Activated CD8-positive, alpha-beta memory T cell treated with anti-CD3 and anti-CD28 coated beads for 24 hours (primary cell): Measurements from ENCODE around the gene GSN.

Experiments
- DNase-seq: peaks from one replicate; pipeline ENCODE4 v3.0.0-alpha.2; 2020

The GSN gene

GRCh38 chr9:121267689-121268597 lies at the start of gene GSN:
Gene GSN (plus strand): TSS chr9:121268162. CDS start chr9:121301972, 33,810 bp downstream.
- DNase-seq = peak; percentile 76

GRCh38 chr9:121218357-121219027 lies 49.5 kb upstream of the GSN start:
- no peak for DNase-seq

GRCh38 chr9:121219530-121219929 lies 48.4 kb upstream of the GSN start:
- no peak for DNase-seq

- no peak for DNase-seq
Measured at GRCh38 chr9:121220996-121221663, 46.8 kb upstream of the GSN start.

- DNase-seq = no peak
Measured at GRCh38 chr9:121221664-121222055, 46.3 kb upstream of the GSN start.

GRCh38 chr9:121222524-121223171 lies 45.3 kb upstream of the GSN start:
- no peak for DNase-seq

- DNase-seq = no peak
Measured at GRCh38 chr9:121225240-121225639, 42.7 kb upstream of the GSN start.

- DNase-seq = no peak
Measured at GRCh38 chr9:121226175-121226574, 41.8 kb upstream of the GSN start.

- no peak for DNase-seq
Measured at GRCh38 chr9:121227862-121228261, 40.1 kb upstream of the GSN start.

- no peak for DNase-seq
Measured at GRCh38 chr9:121230256-121230655, 37.7 kb upstream of the GSN start.

GRCh38 chr9:121232251-121232650 lies 35.7 kb upstream of the GSN start:
- no peak for DNase-seq

GRCh38 chr9:121233906-121234831 lies 33.8 kb upstream of the GSN start:
- DNase-seq = no peak

GRCh38 chr9:121234832-121235161 lies 33.2 kb upstream of the GSN start:
- no peak for DNase-seq

GRCh38 chr9:121235512-121235911 lies 32.5 kb upstream of the GSN start:
- no peak for DNase-seq

GRCh38 chr9:121237916-121238315 lies 30.0 kb upstream of the GSN start:
- DNase-seq = no peak

GRCh38 chr9:121239071-121239470 lies 28.9 kb upstream of the GSN start:
- DNase-seq = no peak

- DNase-seq = no peak
Measured at GRCh38 chr9:121239851-121240250, 28.1 kb upstream of the GSN start.

- no peak for DNase-seq
Measured at GRCh38 chr9:121240472-121241135, 27.4 kb upstream of the GSN start.

- DNase-seq = no peak
Measured at GRCh38 chr9:121242219-121242958, 25.6 kb upstream of the GSN start.

GRCh38 chr9:121242959-121243346 lies 25.0 kb upstream of the GSN start:
- no peak for DNase-seq
